GM12864 (cell line): ENCODE results near the gene NADK2.
"Not testable (repeated sequence)": the region's sequence is repeated elsewhere in the genome, so short reads cannot be mapped to it uniquely, and the experiment has no call there.

ENCODE experiments used
- DNase-seq: peaks from one replicate; pipeline ENCODE4 v3.0.0-alpha.2; 2011; ENCODE audit warnings: low read depth
- H3K4me3 ChIP-seq: 2 replicates; pipeline ENCODE4 v1.5.1; 2011; ENCODE audit warnings: mild to moderate bottlenecking, low read depth, low read length, control low read depth
- TF ChIP-seq, protein P1 (sequence below): IDR thresholded peaks from 2 replicates; pipeline ENCODE4 v1.5.1; 2011; ENCODE audit warnings: low read depth, mild to moderate bottlenecking, moderate library complexity, low read length, control low read depth, inconsistent platforms; ENCODE audit errors: missing control alignments

Gene NADK2

DNA sequence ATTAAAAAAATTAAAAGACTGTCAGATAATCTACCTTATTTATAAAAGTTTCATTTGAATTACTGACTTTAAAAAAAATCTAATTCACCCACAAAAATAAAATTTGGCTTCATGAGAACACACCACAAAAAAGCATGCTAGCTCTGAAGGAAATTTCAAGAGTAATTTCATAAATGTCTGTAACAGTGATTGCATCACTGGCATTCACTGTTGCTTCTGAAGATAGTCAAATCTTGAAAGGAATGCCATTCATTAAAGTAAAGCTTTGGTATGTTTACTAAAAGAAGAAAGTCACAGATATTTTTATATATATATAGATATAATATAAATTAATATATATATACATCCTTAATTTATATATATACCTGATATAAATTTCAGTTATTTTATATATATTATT lies 43.4 kb downstream of the NADK2 start:
- no peak for DNase-seq
- TF ChIP-seq, protein P1, sequence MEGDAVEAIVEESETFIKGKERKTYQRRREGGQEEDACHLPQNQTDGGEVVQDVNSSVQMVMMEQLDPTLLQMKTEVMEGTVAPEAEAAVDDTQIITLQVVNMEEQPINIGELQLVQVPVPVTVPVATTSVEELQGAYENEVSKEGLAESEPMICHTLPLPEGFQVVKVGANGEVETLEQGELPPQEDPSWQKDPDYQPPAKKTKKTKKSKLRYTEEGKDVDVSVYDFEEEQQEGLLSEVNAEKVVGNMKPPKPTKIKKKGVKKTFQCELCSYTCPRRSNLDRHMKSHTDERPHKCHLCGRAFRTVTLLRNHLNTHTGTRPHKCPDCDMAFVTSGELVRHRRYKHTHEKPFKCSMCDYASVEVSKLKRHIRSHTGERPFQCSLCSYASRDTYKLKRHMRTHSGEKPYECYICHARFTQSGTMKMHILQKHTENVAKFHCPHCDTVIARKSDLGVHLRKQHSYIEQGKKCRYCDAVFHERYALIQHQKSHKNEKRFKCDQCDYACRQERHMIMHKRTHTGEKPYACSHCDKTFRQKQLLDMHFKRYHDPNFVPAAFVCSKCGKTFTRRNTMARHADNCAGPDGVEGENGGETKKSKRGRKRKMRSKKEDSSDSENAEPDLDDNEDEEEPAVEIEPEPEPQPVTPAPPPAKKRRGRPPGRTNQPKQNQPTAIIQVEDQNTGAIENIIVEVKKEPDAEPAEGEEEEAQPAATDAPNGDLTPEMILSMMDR, result no peak
- H3K4me3 ChIP-seq, result no peak overlapping the region

DNA sequence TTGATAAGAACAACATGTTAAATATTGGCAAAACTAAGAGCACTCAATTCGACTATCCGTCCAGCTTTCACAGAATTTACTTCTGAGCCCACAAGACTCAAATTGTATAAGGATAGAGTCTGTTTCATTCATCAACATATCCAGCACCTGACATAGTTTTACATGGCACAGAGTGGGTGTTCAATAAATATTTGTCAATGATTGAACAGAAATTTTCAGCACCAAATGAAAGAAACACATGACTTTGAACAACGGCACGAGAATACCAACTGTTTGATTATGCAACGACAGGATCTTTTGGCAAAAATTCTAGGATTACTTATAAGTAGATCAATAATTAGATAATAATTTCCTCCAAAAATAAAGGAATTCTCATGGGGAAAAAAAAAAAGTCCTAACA lies 48.0 kb downstream of the NADK2 start:
- TF ChIP-seq, protein P1, result no peak
- DNase-seq, result no peak
- no peak overlapping the region for H3K4me3 ChIP-seq

DNA sequence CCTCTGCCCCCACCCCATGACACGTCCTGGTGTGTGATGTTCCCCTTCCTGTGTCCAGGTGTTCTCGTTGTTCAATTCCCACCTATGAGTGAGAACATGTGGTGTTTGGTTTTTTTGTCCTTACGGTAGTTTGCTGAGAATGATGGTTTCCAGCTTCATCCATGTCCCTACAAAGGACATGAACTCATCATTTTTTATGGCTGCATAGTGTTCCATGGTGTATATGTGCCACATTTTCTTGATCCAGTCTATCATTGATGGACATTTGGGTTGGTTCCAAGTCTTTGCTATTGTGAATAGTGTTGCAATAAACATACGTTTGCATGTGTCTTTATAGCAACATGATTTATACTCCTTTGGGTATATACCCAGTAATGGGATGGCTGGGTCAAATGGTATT lies 57.3 kb downstream of the NADK2 start:
- H3K4me3 ChIP-seq, DNase-seq: not testable (repeated sequence)

DNA sequence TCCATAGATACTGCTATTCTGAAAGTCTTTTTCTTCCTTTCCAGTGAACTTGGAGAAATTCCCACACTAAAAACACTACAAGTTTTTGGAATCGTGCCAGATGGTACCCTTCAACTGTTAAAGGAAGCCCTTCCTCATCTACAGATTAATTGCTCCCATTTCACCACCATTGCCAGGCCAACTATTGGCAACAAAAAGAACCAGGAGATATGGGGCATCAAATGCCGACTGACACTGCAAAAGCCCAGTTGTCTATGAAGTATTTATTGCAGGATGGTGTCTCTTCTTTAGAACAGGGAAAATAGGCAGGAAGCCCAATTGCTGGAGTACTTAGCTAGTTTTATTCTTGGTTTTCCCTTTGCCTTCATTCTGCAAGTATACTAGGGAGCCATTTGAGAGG lies 60.0 kb downstream of the NADK2 start:
- DNase-seq, result no peak
- H3K4me3 ChIP-seq, result no peak overlapping the region
- TF ChIP-seq, protein P1, result no peak

DNA sequence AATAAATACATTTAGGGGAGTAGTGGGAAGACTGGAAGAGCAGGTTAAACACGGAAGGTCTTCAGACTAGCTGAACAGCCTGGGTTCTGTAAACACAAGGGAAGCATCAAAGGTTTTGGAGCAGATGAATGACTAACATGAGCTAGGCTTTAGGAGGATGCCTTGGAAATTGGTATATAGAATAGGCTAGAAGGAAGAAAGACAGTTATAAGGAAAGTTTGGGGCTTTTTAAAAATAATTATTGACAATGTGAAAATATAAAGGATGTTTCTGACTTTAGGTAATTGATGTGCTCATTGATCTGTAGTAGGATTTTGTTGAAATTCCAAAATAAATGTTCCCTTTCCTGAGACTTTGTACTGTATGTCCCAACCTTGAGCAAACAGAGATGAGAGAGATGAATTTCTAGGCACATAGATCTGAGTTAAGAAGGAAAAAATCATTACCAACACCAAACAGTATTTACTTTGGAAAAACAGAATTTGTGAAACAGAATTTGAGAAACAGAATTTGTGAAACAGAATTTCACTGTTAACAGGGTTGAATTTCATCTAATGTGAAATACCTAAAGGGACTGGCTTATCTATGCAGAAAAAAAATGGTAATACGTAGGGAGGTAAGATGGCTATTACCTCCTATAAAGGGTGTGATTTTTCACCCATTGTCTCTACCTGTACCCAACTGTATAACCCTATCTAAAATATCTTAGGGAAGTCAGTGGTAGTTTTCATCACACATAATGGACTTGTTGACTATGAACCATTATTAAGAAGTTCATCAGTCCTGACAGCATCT lies 61.0 kb downstream of the NADK2 start:
- TF ChIP-seq, protein P1, result no peak
- H3K4me3 ChIP-seq, result no peak overlapping the region
- no peak for DNase-seq

DNA sequence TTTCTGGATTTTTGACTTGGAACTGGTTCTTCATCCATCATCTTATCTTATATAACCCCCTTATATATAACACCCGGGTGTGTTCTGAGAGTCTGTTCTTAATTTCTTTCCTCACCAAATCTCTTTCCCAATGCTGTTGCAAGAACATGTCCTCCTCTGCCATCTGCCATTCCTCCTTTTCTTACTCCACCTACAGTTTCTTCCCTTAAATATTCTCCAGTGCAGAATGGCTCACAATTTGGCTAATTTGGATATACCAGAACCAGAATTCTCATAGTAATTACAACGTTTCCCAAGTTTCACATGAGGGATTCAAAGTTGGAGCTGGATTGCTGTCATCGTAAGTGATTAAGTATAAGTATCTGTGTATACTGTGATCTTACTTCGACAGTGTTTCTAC lies 61.8 kb downstream of the NADK2 start:
- no peak overlapping the region for H3K4me3 ChIP-seq
- TF ChIP-seq, protein P1, result no peak
- DNase-seq, result no peak

DNA sequence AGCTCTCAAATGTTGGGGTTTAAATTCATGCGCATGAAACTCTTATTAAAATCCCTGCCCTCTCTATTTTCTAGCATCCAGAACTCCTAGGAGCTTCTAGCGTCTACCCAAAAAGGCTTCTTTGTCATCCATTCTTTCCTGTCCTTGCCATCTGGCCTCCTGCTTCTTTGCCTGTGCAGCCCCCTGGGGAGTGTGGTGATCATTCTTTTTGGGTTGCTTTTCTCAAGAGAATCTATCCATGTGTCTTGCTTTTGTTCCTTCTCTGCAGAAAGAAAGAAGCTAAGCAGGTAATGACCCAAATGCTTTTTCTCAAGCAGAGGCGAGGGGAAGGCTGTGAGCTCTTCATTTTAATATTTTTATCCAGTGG lies 63.2 kb downstream of the NADK2 start:
- H3K4me3 ChIP-seq, result no peak overlapping the region
- TF ChIP-seq, protein P1, result no peak
- no peak for DNase-seq
